Loucy (cell line): Measurements from ENCODE around the gene XRN2.

Source experiments
- H2AFZ ChIP-seq: fragments of 200-600 bp; sonication (generic); 2 replicates; pipeline ENCODE4 v1.6.0; 2016; ENCODE audit warnings: antibody characterized with exemption, mild to moderate bottlenecking, low read length, moderate library complexity
- H3F3A ChIP-seq: fragments of 200-600 bp; 2 replicates; pipeline ENCODE4 v1.6.0; 2016; ENCODE audit warnings: antibody characterized with exemption, low read depth, mild to moderate bottlenecking
- H3K27me3 ChIP-seq: fragments of 200-600 bp; sonication (generic); 2 replicates; pipeline ENCODE4 v1.6.1; 2014; ENCODE audit warnings: low read length, mild to moderate bottlenecking; ENCODE audit not compliant: insufficient read depth, poor library complexity, severe bottlenecking
- H3K36me3 ChIP-seq: fragments of 200-600 bp; sonication (generic); 2 replicates; pipeline ENCODE4 v1.6.1; 2016; ENCODE audit warnings: low read length; ENCODE audit not compliant: insufficient read depth
- H3K4me1 ChIP-seq: fragments of 200-600 bp; sonication (generic); 2 replicates; pipeline ENCODE4 v1.5.1; 2014; ENCODE audit warnings: low read length, mild to moderate bottlenecking; ENCODE audit not compliant: insufficient read depth, poor library complexity, severe bottlenecking
- H3K4me2 ChIP-seq: fragments of 200-600 bp; sonication (generic); 2 replicates; pipeline ENCODE4 v1.6.0; 2014; ENCODE audit warnings: antibody characterized with exemption, low read length, low read depth, mild to moderate bottlenecking; ENCODE audit not compliant: poor library complexity, severe bottlenecking
- H3K4me3 ChIP-seq: fragments of 200-600 bp; sonication (generic); 2 replicates; pipeline ENCODE4 v1.5.1; 2014; ENCODE audit warnings: low read length, mild to moderate bottlenecking, mixed read lengths; ENCODE audit not compliant: poor library complexity, severe bottlenecking
- H3K79me2 ChIP-seq: fragments of 200-600 bp; sonication (generic); 2 replicates; pipeline ENCODE4 v1.6.1; 2014; ENCODE audit warnings: low read length; ENCODE audit not compliant: insufficient read depth
- H3K9ac ChIP-seq: fragments of 200-600 bp; sonication (generic); 2 replicates; pipeline ENCODE4 v1.6.0; 2014; ENCODE audit warnings: mild to moderate bottlenecking, low read depth, low read length, moderate library complexity; ENCODE audit not compliant: poor library complexity, severe bottlenecking
- H3K9me2 ChIP-seq: fragments of 200-600 bp; sonication (generic); replicated peaks from 2 replicates; pipeline ENCODE4 v1.6.1; 2016; ENCODE audit warnings: low read depth, low read length, mixed read lengths
- H3K9me3 ChIP-seq: fragments of 200-600 bp; sonication (generic); 2 replicates; pipeline ENCODE4 v1.6.1; 2014; ENCODE audit warnings: mild to moderate bottlenecking, antibody characterized with exemption, low read length, low read depth; ENCODE audit not compliant: insufficient read depth
- H4K20me1 ChIP-seq: fragments of 200-600 bp; sonication (generic); 2 replicates; pipeline ENCODE4 v1.6.0; 2014; ENCODE audit warnings: antibody characterized with exemption, low read length, mild to moderate bottlenecking; ENCODE audit not compliant: insufficient read depth, poor library complexity, severe bottlenecking
- CTCF ChIP-seq: fragments of 200-600 bp; sonication (generic); conservative IDR thresholded peaks from 2 replicates; pipeline ENCODE4 v1.5.1; 2014; ENCODE audit warnings: mild to moderate bottlenecking, antibody characterized with exemption, low read length
- EZH2phosphoT487 ChIP-seq: fragments of 200-600 bp; IDR thresholded peaks from 2 replicates; pipeline ENCODE4 v1.6.1; 2018; ENCODE audit warnings: antibody characterized with exemption, mild to moderate bottlenecking, moderate library complexity, borderline replicate concordance

Gene XRN2

GRCh38 chr20:21278829-21279228 lies 24.3 kb upstream of the XRN2 start:
- H3K4me2 ChIP-seq, result no peak overlapping the region

DNA sequence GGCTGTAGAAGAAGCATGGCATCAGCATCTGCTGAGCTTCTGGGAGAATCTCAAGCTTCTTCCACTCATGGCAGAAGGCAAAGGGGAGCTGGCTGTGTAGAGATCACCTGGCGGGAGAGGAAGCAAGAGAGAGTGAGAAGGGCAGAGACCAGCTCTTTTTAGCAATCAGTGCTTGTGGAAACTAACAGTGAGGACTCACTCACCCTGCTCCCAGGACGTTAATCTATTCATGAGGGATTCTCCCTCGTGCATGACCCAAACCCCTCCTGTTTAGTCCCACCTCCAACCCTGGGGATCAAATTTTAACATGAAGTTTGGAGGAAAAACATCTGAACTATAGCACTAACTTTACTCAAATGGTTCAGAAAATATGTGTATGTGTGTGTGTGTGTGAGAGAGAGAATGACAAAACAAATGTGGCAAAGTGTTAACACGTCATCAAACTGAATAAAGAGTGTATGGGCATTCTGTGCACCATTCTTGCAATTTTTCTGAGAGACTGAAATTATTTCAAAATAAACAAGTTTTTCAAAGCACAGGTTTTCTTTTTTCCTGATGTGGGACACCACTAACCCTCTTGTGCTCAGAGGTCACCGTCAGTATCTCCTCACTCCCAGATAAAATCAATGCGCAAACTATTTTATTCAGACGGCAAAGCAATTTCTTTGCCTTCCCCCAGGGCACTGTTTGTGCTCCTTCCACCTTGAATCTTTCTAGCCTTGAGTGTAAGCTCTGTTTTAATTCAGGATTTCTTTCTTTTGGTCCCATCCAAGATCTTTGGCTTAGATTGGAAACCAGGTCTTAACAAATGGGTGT lies 23.2 kb upstream of the XRN2 start:
- Histone ChIP-seq H2AFZ (no peak overlapping the region), H4K20me1 (no peaks in the 10 kb centered on the region), H3K36me3 (no peaks in the 10 kb centered on the region), H3K4me3 (no peak overlapping the region), H3K4me2 (no peak overlapping the region), H3F3A (no peaks in the 10 kb centered on the region), H3K9me3 (no peaks in the 10 kb centered on the region), H3K79me2 (no peaks in the 10 kb centered on the region), H3K9me2 (no peaks in the 10 kb centered on the region), H3K4me1 (no peaks in the 10 kb centered on the region), H3K9ac (no peak overlapping the region), H3K27me3 (no peaks in the 10 kb centered on the region)
- no peak for TF ChIP-seq CTCF
- no peak for TF ChIP-seq EZH2phosphoT487

More at GRCh38 chr20:21278829-21279228, 24.3 kb upstream of the XRN2 start:
- Histone ChIP-seq H3F3A (no peaks in the 10 kb centered on the region), H4K20me1 (no peaks in the 10 kb centered on the region), H3K27me3 (no peaks in the 10 kb centered on the region), H3K4me3 (no peak overlapping the region), H3K9me2 (no peaks in the 10 kb centered on the region), H2AFZ (no peak overlapping the region), H3K9ac (no peak overlapping the region), H3K4me1 (no peaks in the 10 kb centered on the region), H3K9me3 (no peaks in the 10 kb centered on the region), H3K79me2 (no peaks in the 10 kb centered on the region), H3K36me3 (no peaks in the 10 kb centered on the region)
- TF ChIP-seq EZH2phosphoT487 (no peak), CTCF (no peak)

DNA sequence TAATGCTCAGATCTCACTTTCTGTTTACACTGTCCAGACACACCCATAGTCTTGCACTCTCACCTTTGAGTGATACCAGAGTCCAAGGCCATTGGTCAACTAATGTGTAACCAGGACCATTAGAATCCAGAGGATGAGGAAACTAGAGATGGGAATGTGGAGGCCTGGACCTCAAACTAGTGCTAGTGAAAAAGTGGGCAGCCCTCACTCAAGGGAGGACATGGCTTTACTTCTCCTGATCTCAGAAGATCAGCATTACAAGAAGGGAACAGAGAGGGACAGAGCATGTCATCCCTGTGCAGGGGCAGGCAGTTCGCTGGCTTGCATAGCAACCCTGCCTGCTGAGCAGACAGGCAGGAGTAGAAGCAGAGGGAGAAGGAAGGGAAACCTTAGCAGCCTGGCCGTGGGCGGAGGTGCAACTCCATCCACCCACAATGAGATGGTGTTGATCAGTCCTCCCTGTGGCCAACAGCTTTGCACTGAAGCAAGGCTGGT lies 22.6 kb upstream of the XRN2 start:
- no peaks in the 10 kb centered on the region for H4K20me1 ChIP-seq
- no peak overlapping the region for H3K9ac ChIP-seq
- no peaks in the 10 kb centered on the region for H3K79me2 ChIP-seq
- no peaks in the 10 kb centered on the region for H3F3A ChIP-seq
- H3K36me3 ChIP-seq, result no peaks in the 10 kb centered on the region
- H3K4me1 ChIP-seq, result no peaks in the 10 kb centered on the region
- no peak overlapping the region for H2AFZ ChIP-seq
- no peaks in the 10 kb centered on the region for H3K9me3 ChIP-seq
- H3K4me2 ChIP-seq, result no peak overlapping the region
- H3K27me3 ChIP-seq, result no peaks in the 10 kb centered on the region
- TF ChIP-seq EZH2phosphoT487 (no peak), CTCF (no peak)
- H3K9me2 ChIP-seq, result no peaks in the 10 kb centered on the region
- no peak overlapping the region for H3K4me3 ChIP-seq
